SU-DHL-6 (cell line): ENCODE data around the gene RCN2.

Experiments used
- CTCF ChIP-seq: fragments of 200-600 bp; sonication (generic); IDR thresholded peaks from one replicate; pipeline ENCODE4 v1.5.1; 2017; ENCODE audit warnings: antibody characterized with exemption, mild to moderate bottlenecking, low read length, moderate library complexity; ENCODE audit not compliant: insufficient read depth, poor library complexity, severe bottlenecking
- EZH2phosphoT487 ChIP-seq: fragments of 200-600 bp; sonication (generic), shearing (Covaris generic); conservative IDR thresholded peaks from 2 replicates; pipeline ENCODE4 v1.6.1; 2018; ENCODE audit warnings: mild to moderate bottlenecking, antibody characterized with exemption, low read length, moderate library complexity, mixed read lengths

DNA sequence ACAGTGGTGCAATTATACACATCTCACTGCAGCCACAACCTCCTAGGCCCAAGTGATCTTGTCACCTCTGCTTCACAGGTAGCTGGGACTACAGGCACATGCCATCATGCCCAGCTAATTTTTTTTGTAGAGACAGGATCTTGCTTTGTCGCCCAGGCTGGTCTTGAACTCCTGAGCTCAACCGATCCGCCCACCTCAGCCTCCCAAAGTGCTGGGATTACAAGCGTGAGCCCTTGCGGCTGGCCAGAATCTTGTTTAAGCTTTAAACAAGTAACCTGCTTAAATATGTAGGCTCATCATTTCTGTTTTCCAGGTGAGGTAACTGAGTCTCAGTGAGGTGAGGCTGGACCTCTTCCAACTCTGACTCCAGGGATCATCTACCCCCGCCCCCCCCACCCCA lies 55.7 kb downstream of the RCN2 start:
- TF ChIP-seq CTCF (no peak), EZH2phosphoT487 (no peak)
